Left forelimb (tissue), 1 donor: ENCODE results near the gene CDK18.
"Not testable (repeated sequence)": the region's sequence is repeated elsewhere in the genome, so short reads cannot be mapped to it uniquely, and the experiment has no call there.

Experiments
- DNase-seq: peaks from one replicate; pipeline ENCODE4 v3.0.0-alpha.2; 2018; ENCODE audit warnings: low spot score

CDK18 gene

DNA sequence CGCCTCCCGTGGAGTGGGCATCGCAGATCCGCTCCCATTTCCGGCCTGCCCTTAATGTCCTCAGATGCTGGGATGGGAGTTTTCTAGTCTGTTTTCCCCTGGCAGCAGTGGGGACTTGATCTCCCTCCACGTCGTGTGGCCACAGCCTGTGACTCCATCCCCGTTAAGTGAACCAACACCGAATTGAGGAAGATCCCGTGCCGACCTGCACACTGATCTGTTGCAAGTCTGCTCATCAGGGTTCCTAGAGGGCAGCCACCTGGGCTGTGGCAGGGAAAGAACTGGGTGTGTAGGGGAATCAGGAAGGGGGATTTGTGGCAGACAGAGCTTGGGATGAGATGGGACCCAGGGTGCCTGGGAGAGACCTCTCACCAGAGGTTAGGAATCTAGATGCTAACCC lies 23.3 kb upstream of the CDK18 start:
- DNase-seq: no peak

DNA sequence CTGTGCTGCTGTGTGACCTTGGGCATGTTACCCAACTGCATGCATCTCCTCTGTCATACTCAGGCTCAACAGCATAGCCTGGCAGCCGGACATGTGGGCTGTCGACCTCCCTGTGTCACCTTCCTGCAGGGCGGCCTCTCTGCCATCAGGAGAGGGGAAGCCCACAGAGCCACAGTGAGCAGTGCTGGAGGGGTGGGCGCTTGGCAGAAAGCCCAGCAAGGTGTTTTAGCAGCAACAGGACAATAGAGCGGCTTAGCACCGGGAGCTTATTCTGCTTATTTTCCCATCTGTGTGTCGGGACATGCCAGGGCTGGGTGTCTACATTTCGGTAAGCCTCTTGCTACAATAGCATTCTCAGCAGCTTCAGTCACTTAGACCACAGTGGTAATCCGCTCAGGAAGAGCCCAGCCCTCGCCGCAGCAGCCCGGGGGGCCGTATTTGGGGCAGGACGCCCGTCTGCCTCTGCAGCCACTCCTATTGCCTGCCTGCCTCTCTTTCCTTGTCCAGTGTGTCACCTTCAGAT lies 22.8 kb upstream of the CDK18 start:
- no peak for DNase-seq

DNA sequence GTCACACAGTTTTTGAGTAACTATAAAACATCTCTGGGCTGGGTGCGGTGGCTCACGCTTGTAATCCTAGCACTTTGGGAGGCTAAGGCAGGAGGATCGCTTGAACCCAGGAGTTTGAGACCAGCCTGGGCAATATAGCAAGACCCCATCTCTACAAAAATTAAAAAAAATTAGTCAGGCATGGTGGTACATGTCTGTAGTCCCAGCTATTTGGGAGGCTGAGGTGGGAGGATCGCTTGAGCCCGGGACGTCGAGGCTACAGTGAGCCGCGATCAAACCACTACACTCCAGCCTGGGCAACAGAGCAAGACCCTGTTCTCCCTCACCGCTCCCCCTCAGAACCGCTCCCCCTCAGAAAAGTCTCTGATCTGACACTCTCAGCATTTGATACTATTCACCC lies 21.9 kb upstream of the CDK18 start:
- DNase-seq: not testable (repeated sequence)

DNA sequence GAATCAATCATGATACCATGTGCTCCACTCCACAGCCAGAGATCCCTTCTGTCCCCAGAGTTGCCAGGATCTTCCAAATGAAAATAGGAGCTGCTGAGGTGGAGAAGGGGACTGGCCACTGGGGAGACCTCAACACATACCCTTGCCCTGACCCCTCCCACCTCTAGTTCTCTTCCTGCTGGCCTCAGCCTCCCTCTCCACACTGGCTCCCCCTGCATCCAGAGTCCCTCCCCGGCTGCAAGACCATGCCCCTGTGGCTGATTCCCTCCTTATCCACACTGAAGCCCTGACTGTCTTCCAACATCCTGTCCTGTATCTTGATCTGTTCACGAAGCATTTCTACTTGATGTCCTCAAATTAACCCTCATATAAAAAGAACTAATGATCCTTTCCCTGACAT lies 21.1 kb upstream of the CDK18 start:
- DNase-seq: no peak

DNA sequence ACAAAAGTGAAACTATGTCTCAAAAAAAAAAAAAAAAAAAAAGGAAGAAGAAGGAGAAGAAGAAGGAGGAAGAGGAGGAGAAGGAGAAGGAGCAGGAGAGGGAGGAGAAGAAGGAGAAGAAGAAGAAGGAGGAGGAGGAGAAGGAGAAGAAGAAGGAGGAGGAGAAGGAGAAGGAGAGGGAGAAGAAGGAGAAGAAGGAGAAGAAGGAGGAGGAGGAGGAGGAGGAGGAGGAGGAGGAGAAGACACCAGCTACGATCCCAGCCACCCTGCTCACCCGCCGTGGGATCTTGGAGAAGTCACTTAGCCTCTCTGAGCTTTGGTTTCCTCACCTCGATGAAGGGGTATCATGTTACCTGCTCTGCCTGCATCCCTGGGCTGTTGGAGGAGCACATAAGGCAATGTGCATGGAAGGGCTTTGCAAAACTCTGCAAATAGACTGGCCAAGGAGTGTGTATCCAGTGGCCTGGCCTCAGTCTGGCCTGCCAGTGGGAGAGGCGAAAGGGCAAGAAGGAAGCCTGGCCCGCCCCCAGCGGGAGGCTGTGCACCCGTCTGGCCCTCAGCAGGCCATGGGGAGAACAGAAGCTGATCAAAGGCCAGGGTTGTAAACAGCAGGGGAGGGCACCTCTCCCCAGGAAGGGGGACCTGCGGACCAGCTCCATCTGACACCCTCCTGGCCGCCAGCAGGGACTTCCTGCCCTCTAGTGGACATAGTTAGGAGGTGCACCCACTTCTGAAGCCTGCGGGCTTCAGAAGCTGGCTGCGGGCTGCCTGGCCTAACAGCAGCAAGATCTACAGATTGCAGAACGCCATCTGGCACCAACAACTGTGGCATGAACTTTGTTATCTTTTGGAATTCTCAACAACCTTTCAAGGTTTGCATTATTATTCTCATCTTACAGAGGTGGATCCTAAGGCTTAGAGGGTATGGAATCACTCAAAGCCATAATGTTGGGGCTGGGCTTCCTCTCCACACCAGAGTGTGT lies 19.2 kb upstream of the CDK18 start:
- DNase-seq: no peak

DNA sequence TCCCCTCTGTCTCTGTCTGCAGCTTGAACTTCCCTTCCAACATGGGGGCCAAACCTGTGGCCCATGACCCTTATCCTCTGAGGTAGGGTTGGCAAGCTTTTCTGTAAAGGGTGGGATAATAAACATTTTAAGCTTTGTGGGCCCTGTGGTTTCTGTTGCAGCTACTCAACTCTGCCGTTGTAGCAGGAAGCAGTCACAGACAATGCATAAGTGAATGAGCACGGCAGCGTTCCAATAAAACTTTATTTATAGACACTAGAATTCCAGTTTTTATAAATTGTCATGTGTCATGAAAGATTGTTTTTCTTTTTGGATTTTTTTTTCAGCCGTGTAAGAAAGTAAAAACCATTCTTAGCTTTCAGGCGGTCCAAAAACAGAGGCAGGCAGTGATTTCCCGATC lies 18.2 kb upstream of the CDK18 start:
- no peak for DNase-seq

DNA sequence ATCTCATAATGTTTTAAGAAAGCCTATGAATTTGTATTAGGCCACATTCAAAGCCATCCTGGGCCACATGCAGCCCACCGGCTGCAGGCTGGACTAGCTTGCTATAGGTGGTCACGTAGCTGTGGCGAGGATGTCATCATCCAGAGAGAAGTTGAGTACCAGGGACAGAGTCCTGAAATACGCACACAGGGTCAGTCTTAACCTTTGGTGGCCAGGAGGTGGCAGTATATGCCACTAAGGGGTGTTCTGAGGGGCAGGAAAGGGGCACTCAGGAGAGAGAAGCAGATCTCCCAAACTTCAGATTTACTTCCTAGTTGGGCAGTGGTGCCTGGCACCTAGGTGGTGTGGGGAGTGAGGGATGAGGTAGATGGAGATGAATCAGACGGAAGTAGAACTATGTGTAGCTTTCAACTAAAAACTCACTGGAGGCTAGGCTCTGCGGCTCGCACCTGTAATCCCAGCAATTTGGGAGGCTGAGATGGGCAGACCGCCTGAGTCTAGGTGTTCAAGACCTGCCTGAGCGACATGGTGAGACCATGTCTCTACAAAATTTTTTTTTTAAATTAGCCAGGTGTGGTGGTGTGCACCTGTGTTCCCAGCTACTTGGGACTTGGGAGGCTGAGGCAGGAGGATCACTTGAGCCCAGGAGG lies 16.3 kb upstream of the CDK18 start:
- DNase-seq: no peak

DNA sequence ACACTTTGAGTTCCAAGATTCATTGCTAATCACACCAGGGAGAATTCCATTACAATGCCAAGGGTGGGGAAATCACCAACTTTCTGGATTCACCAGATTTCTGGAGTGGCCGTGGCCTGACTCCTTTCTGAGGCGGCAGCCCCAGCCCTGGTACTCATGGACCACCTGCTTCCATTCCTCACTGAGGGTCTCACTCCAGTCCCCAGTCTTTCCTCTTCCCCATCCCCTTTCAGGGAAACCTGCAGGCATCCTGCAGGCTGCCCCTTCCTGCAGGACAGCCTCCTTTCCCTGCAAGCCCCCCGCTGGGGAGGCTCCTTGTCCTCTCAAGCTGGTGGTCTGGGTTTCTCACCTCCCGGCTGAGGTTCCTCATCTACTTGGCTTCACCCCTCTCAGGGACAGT lies 12.7 kb upstream of the CDK18 start:
- DNase-seq: no peak

DNA sequence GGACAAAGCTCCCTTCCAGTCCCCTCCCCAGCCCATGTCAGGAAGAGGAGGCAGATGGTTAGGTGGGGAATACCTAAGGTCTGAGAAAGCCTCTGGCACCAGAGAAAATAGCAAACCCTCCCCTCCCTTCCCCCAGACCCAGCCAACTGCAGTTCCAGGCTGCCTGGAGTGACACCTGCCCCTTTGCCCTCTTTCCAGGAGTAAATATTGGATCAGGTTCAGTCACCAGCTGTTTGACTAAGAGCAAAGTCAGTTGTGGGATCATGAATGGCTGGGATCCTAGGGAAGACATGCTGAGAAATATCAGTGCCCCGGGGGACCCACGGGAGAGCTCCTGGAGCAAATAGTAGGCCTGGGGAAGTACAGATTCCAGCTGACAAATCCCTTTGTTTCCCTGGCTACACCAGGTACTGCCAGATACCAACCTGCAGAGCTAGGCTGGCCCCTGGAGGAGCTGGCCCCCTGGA lies 12.2 kb upstream of the CDK18 start:
- no peak for DNase-seq

DNA sequence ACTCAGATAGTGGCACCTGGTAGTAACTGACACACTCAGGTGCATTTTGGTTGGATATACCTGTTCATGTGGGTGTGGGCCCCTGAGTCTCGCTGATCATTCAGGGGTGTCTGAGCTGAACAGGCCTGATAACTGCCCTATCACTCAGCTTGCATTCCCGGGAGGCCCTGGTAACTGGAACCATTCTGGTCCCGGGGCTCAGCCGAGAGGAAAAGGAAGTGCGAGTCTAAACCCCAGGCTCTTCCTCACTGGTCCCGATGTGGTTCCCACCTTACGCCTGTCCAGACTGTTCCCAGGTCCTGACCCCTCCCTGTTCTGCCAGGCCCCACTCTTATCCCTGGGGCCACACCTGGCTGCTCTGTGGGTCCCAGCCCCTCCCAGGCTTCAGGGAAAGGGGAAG lies 11.7 kb upstream of the CDK18 start:
- DNase-seq: no peak

DNA sequence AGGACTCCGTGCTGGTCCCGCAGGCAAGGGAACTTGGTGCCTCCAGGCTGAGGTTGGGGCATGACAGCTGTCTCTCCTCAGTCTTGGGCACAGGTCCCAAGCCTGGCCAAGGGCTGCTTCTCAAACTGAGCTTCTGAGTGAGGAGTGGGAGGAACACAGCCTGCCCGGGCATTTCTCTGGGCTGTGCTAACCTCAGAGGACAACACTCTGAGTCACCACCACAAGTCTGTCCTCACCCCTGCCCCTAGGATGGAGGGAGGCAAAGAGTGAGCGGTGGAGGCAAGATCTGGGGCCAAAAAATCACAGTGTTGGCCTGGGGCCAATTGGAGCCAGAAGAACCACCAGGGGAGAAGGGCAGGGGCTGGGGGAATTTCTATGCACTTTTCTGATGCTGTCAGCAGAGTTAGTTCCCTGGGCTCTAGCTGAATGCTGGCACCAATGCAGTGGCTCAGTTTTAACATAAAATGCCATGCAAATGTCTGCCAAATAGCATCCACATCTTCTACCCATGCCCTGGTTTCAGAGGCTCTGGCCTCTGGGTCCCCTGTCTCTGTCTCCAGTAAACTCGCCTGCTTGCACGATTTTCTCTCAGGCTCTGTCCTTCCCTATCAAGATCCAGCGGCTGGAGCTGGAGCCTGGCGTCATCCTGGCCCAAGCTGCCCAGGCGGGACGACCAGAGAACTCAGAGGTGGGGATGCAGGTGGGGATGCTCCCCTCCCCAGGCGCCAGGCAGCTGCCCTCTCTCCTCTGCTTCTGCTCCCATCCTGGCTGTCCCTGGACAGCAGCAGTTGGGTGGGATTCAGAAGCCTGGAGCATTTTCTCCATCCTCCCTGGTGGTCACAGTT lies 11.0 kb upstream of the CDK18 start:
- no peak for DNase-seq

DNA sequence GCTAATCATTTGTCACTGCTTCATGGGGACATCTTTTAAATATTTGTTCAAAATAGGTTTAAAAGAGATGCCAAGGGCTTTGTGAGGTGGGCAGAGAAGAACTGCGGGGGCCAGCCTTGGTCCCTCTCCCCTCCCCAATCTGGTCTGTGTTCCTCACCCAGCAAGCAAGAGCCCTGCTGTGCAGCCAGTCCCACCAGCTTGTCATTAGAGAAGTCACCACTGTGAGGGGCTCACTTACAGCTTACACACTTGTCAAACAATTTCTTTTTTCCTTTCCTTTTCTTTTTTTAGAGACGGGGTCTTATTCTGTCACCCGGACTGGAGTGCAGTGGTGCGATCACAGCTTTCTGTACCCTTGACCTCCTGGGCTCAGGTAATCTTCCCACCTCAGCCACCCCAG lies 10.4 kb upstream of the CDK18 start:
- no peak for DNase-seq

DNA sequence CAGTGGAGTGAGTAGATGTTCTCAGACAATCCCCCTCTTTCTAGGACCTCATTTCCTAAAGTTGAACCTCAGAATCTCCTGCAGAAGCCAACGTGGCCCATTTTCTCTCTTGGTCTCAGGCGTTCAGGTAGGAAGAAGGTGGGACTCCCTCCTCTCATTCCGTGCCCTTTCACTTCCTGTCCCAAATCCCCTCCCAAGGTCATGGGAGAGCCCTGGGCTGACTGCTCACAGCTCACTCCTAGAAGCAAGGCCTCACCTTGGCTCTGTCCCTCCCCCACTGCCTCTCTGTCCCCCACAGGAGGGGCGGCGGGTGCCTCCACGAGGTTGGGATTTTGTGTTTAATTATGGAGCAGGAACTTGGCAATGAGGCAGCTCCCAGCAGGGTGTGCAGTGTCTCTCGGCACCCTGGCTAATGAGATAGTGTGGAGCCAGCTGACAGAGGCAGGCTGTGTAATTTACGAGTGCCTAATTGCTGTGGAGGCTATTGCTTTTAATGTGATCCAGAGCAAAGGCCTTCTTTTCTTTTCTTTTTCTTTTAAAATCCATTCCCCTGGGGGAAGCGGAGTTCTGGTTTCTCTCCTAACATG lies 9.1 kb upstream of the CDK18 start:
- DNase-seq: no peak

DNA sequence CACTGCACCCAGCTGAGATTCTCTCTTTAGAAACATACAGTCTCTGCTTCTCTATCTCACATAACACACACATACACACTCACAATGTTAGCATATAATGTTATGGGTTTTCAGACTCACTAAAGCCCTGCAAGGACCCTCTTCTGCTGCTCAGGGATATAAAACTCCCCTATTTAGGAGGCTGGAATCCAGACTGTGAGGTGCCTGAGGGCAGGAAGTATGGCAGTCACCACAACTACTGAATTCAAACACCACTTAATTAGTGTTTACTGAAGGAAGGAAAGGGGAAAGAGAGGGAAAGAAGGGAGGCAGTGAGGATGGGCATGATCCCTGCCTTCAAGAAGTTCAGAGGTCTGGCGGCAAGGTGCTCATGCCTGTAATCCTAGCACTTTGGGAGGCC lies 7.8 kb upstream of the CDK18 start:
- no peak for DNase-seq

DNA sequence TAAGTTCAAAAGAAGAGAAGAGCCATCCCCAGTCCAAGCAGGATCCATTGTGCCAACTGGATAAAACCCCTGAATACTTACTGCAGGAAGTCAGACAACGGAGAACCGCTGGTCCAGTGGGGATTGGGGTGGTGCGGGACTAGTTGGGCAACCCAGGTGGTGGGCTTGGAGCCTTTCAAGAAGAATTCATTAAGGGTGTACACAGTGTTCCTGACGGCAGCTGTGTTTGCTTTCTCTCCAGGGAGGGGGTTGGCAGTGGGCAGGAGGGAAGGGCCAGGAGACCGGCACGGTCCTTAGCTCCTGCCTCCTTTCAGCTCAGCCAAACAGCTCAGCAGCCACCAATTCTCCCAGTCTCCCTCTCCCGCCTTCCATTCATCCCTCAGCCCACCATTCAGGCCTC lies 7.1 kb upstream of the CDK18 start:
- no peak for DNase-seq

DNA sequence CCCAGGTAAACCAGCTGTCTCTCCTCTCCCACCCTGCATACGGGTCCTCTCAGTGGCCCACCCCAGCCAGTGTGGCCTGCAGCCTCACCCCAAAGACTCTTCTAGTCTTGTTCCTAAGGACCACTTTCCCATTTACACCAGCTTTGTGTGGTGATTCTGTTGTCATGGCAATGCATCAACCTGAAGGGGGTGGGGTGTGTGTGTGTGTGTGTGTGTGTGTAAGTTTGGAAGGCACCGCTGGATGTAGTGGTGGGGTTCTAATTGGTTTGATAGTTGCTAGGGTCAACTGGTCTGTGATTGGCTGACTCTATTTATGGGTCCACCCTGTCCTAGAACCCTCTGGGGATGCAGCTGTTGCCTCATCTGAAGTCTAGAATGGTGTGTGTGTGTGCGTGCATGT lies 4.7 kb upstream of the CDK18 start:
- no peak for DNase-seq

DNA sequence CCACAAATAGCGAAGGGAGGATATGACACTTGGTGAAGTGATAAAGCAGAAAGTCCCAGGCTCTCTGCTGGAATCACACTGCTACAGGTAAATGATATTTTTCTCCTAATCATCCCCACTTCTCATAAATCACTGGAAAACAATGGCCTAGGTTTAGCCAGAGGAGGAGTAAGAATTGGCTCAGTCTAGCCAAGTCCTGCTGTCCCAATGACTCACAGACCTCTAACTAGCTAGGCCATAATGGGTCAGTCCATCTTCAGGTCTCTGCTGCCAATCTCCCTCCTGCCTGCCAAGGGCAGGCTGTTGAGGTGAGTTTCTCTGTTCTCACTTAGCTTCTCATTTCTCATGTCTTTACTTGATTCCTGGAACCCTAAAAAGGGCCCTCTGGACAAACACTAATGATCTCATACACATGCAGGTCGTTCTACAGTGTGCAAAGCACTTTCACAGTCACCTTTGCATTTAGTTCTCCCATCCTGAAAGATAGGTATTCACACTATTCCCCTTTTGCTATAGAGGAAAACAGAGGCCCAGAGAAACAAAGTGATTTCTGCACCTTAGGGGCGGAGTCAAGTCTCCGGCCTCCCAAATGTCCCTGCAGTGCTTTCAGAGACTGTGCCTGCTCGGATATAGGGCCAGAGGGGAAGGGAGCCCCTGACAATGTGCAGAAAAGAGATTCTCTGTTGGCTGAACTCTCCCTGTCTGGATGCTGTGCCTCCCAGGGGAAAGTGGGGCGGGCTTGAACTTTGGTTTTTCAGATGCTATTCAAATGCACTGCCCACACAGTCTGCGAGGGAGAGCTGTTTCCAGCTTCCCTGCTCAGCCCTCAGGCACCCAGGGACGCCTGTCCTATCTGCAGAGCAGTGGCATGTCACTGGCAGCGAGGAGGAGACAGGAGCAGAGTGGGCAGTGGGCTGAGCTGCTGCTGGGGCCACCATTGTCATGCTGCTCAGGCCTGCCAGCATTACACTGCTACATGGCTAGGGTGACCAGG lies 3.9 kb upstream of the CDK18 start:
- no peak for DNase-seq

DNA sequence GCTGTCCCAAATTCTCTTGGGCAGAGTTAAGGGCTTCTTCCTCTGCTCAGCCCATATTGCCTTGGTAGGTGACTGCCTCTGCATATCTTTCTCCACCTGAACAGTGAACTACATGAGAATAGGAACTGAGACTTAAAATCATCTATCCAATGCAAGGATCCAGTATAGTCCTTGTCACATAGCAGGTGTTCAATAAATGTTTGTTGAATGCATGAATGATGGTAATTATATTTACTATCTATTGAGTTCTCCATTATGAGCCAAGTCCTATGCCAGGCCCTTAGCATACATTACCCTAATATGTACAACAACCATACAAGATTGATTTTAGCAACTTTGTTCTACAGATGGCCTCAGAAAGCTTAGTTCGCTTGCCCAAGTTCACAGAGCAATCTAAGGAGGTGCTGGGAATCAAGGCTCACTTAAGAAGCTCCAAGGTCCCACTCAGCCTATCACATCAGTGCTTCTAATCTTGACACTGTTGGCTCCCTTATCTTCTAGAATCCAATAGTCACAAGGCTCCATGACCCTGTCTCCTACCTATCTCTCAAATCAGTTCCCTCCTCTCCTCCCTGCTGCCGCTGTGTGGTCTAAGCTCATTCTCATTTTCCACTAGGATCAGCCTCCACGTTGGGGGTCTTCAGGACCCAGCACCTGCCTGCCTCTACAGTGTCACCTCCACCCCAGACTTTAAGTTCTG lies 2.2 kb upstream of the CDK18 start:
- no peak for DNase-seq

DNA sequence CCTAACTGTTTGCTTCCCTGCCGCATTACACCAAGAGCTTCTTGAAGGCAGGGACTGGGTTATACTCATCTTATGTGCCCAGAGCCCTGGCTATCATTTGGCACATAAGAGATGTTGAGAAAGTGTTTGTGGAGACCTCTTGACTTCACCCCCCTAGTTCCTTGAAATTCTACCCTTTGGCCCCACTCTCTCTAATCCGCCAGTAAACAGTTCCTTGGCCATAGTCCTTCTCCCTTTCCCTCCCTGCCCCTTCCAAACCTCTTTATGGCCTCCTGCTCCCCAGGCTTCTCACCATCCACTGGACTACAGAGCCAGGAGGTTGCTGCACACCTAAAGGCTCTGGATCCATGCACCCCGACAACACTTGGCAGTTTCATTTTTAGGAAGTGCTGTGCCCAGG lies 1.5 kb upstream of the CDK18 start:
- DNase-seq: no peak
